Measurements from ENCODE around the gene SERPINI1. TPM values are rescaled to one million over a fixed set of nuclear protein-coding genes. Genes with fewer than 3 reads are reported as not detected.
A peak's percentile ranks its signal among the peaks of the same experiment; 100 is the strongest.

SERPINI1 gene
- total RNA-seq, 2 donors from 2014 or later = 2.0 to 3.8 TPM

GRCh38 chr3:167734498-167735232, 856 bp upstream of the SERPINI1 start, which contains the start of gene PDCD10:
Gene PDCD10, minus strand, starts transcription at chr3:167734892. Its CDS starts 14,735 bp downstream, at chr3:167720157.
- H3K4me1 ChIP-seq = peaks cover 0 to 29% of the 10 kb centered on the region in 2 donors
- no peaks in the 10 kb centered on the region for H3K27me3 ChIP-seq
- H3K27ac ChIP-seq = peak within 1 kb of the TSS; percentile 94 to 96
- TF ChIP-seq CTCF (IDR thresholded peaks at IDR 0.05) = no peak
- H3K9me3 ChIP-seq = no peaks in the 10 kb centered on the region
- peak within 1 kb of the TSS; percentile 88 to 92 for H3K4me3 ChIP-seq
- DNase-seq (ENCODE audit: low spot score) = peak; percentile 97
- H3K36me3 ChIP-seq = no peaks in the 10 kb centered on the region

- TF ChIP-seq CTCF (IDR thresholded peaks at IDR 0.05) = no peak
- Histone ChIP-seq H3K4me1 (peaks cover 0 to 28% of the 10 kb centered on the region in 2 donors), H3K36me3 (no peaks in the 10 kb centered on the region), H3K4me3 (peak overlapping the region in 1 of 2 donors; percentile 92), H3K9me3 (no peaks in the 10 kb centered on the region), H3K27ac (peak overlapping the region in 1 of 2 donors; percentile 94), H3K27me3 (no peaks in the 10 kb centered on the region)
- no peak for DNase-seq (ENCODE audit: low spot score)
Measured at GRCh38 chr3:167736264-167736787, 805 bp downstream of the SERPINI1 start.

GRCh38 chr3:167736997-167737396, 1.5 kb downstream of the SERPINI1 start:
- no peak overlapping the region for H3K4me3 ChIP-seq
- peaks cover 0 to 28% of the 10 kb centered on the region in 2 donors for H3K4me1 ChIP-seq
- H3K27ac ChIP-seq = no peak overlapping the region
- H3K36me3 ChIP-seq = no peaks in the 10 kb centered on the region
- no peak for TF ChIP-seq CTCF (IDR thresholded peaks at IDR 0.05)
- no peaks in the 10 kb centered on the region for H3K27me3 ChIP-seq
- no peak for DNase-seq (ENCODE audit: low spot score)
- no peaks in the 10 kb centered on the region for H3K9me3 ChIP-seq

GRCh38 chr3:167738037-167738436, 2.5 kb downstream of the SERPINI1 start:
- no peak for DNase-seq (ENCODE audit: low spot score)

GRCh38 chr3:167739190-167739810, 3.8 kb downstream of the SERPINI1 start:
- no peak for TF ChIP-seq CTCF (IDR thresholded peaks at IDR 0.05)
- H3K9me3 ChIP-seq = no peaks in the 10 kb centered on the region
- H3K4me1 ChIP-seq = peaks cover 0 to 7% of the 10 kb centered on the region in 2 donors
- no peaks in the 10 kb centered on the region for H3K36me3 ChIP-seq
- H3K27me3 ChIP-seq = no peaks in the 10 kb centered on the region
- H3K27ac ChIP-seq = no peak overlapping the region
- H3K4me3 ChIP-seq = no peak overlapping the region
- no peak for DNase-seq (ENCODE audit: low spot score)

More at GRCh38 chr3:167738037-167738436, 2.5 kb downstream of the SERPINI1 start:
- H3K27me3 ChIP-seq = no peaks in the 10 kb centered on the region
- no peaks in the 10 kb centered on the region for H3K9me3 ChIP-seq
- no peak overlapping the region for H3K4me3 ChIP-seq
- TF ChIP-seq CTCF (IDR thresholded peaks at IDR 0.05) = no peak
- H3K4me1 ChIP-seq = peaks cover 0 to 17% of the 10 kb centered on the region in 2 donors
- H3K36me3 ChIP-seq = no peaks in the 10 kb centered on the region
- H3K27ac ChIP-seq = no peak overlapping the region

All from right atrium auricular region (tissue), 2 donors.